Gastrocnemius medialis (tissue), 4 donors: ENCODE measurements around the gene SPINK5.

ENCODE experiments used
- POLR2A ChIP-seq, 2 donors: fragments of 450-650 bp; IDR thresholded peaks; one replicate each; pipeline ENCODE4 v1.6.1; 2017; ENCODE audit warnings: antibody characterized with exemption in 2 of 2, mild to moderate bottlenecking in 2 of 2, moderate library complexity in 2 of 2
- TF ChIP-seq, protein P1 (sequence below), 5 experiments: fragments of 450-650 bp in 3 of 5; fragments of 200-600 bp in 2 of 5; sonication (generic) in 2 of 5; IDR thresholded peaks in 4 of 5; conservative IDR thresholded peaks in 1 of 5; 1 replicate in 4 of 5; 2 replicates in 1 of 5; pipeline ENCODE4 v1.5.1; 2016 to 2019; ENCODE audit warnings: antibody characterized with exemption in 5 of 5, mild to moderate bottlenecking in 3 of 5, moderate library complexity in 3 of 5

DNA sequence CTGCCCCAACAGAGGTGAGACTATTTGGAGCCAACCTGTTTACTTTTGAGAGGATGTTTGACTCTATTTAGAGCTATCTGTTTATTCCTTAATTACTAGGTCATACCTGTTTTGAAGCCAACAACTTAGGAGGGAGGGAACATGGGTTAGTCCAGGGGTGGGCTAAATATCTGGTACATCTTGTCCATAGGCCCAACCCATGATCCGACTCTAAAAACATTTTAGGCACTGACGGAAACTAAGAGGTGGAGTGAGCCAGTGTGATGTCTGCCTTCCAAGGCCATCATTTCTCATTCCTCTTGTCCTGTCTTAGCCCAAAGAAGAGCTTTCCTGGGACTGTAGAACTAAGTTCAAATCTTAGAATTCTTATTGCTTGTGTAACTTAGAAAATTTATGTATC lies 8.4 kb downstream of the SPINK5 start:
- TF ChIP-seq, protein P1, sequence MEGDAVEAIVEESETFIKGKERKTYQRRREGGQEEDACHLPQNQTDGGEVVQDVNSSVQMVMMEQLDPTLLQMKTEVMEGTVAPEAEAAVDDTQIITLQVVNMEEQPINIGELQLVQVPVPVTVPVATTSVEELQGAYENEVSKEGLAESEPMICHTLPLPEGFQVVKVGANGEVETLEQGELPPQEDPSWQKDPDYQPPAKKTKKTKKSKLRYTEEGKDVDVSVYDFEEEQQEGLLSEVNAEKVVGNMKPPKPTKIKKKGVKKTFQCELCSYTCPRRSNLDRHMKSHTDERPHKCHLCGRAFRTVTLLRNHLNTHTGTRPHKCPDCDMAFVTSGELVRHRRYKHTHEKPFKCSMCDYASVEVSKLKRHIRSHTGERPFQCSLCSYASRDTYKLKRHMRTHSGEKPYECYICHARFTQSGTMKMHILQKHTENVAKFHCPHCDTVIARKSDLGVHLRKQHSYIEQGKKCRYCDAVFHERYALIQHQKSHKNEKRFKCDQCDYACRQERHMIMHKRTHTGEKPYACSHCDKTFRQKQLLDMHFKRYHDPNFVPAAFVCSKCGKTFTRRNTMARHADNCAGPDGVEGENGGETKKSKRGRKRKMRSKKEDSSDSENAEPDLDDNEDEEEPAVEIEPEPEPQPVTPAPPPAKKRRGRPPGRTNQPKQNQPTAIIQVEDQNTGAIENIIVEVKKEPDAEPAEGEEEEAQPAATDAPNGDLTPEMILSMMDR (IDR thresholded peaks at IDR 0.05 in 4 of 5, conservative IDR thresholded peaks at IDR 0.05 in 1 of 5): no peak
- no peak for TF ChIP-seq POLR2A (IDR thresholded peaks at IDR 0.05)
